Dendritic cell treated with granulocyte-macrophage colony-stimulating factor and Interleukin-4, amounts not matched to agents 40 ng/mL and 50 ng/mL, for 4 days (primary cell): ENCODE measurements around the gene BANP.
"Not testable (repeated sequence)": the region's sequence is repeated elsewhere in the genome, so short reads cannot be mapped to it uniquely, and the experiment has no call there.

ENCODE experiments used
- H3K27ac Mint-ChIP-seq: one replicate; pipeline ENCODE4 v1.8.0; 2022; ENCODE audit warnings: mild to moderate bottlenecking, mixed read lengths
- H3K27me3 Mint-ChIP-seq: one replicate; pipeline ENCODE4 v1.8.0; 2022; ENCODE audit warnings: mild to moderate bottlenecking, mixed read lengths
- H3K36me3 Mint-ChIP-seq: one replicate; pipeline ENCODE4 v1.8.0; 2022; ENCODE audit warnings: low read depth, mixed read lengths
- H3K4me1 Mint-ChIP-seq: one replicate; pipeline ENCODE4 v1.8.0; 2022; ENCODE audit warnings: low read depth, mixed read lengths
- H3K4me3 Mint-ChIP-seq: one replicate; pipeline ENCODE4 v1.8.0; 2022; ENCODE audit warnings: mild to moderate bottlenecking, moderate library complexity, mixed read lengths
- H3K9me3 Mint-ChIP-seq: one replicate; pipeline ENCODE4 v1.8.0; 2022; ENCODE audit warnings: mixed read lengths
- intact Hi-C: fragments of 100-400 bp; cut with micrococcal nuclease; formaldehyde crosslinking; loops from one replicate; pipeline ENCODE4 v1.15.0; 2022

Gene BANP

GRCh38 chr16:87934752-87935425 lies 16.3 kb upstream of the BANP start:
- intact Hi-C loops, H3K27ac Mint-ChIP-seq, H3K4me3 Mint-ChIP-seq: not testable (repeated sequence)

GRCh38 chr16:87936016-87936374 lies 15.2 kb upstream of the BANP start:
- Mint-ChIP-seq H3K27me3 (peaks cover 27% of the 10 kb centered on the region), H3K4me1 (peaks cover 15% of the 10 kb centered on the region)
- H3K36me3 Mint-ChIP-seq, H3K4me3 Mint-ChIP-seq, intact Hi-C loops, H3K27ac Mint-ChIP-seq, H3K9me3 Mint-ChIP-seq: not testable (repeated sequence)

More at GRCh38 chr16:87934752-87935425, 16.3 kb upstream of the BANP start:
- not testable (repeated sequence) for H3K4me1 Mint-ChIP-seq, H3K9me3 Mint-ChIP-seq, H3K36me3 Mint-ChIP-seq
- peaks cover 32% of the 10 kb centered on the region for H3K27me3 Mint-ChIP-seq

- Mint-ChIP-seq H3K27ac (no peak within 1 kb of the TSS), H3K4me1 (peaks cover 15% of the 10 kb centered on the region), H3K4me3 (no peak within 1 kb of the TSS), H3K36me3 (no peaks in the 10 kb centered on the region), H3K9me3 (no peaks in the 10 kb centered on the region), H3K27me3 (peaks cover 27% of the 10 kb centered on the region)
- intact Hi-C loops: no loop called here
Measured at GRCh38 chr16:87936375-87937230, 14.6 kb upstream of the BANP start, which contains the start of gene CA5A. TSS of gene CA5A (minus strand) at chr16:87936529. CDS start at chr16:87936450, 79 bp downstream.

- H3K4me3 Mint-ChIP-seq, H3K27ac Mint-ChIP-seq, H3K36me3 Mint-ChIP-seq, H3K9me3 Mint-ChIP-seq, intact Hi-C loops: not testable (repeated sequence)
- Mint-ChIP-seq H3K4me1 (peaks cover 15% of the 10 kb centered on the region), H3K27me3 (peaks cover 23% of the 10 kb centered on the region)
Measured at GRCh38 chr16:87937231-87937542, 14.0 kb upstream of the BANP start.

GRCh38 chr16:87938412-87938949 lies 12.8 kb upstream of the BANP start:
- Mint-ChIP-seq H3K4me3 (no peak overlapping the region), H3K27ac (no peak overlapping the region), H3K36me3 (no peaks in the 10 kb centered on the region), H3K27me3 (peaks cover 21% of the 10 kb centered on the region), H3K4me1 (peaks cover 15% of the 10 kb centered on the region), H3K9me3 (no peaks in the 10 kb centered on the region)
- intact Hi-C loops: no loop called here

GRCh38 chr16:87939562-87940423 lies 11.4 kb upstream of the BANP start:
- Mint-ChIP-seq H3K9me3 (no peaks in the 10 kb centered on the region), H3K4me3 (no peak overlapping the region), H3K4me1 (peaks cover 16% of the 10 kb centered on the region), H3K27me3 (peaks cover 20% of the 10 kb centered on the region), H3K36me3 (no peaks in the 10 kb centered on the region), H3K27ac (no peak overlapping the region)
- intact Hi-C loops: no loop called here

- peaks cover 16% of the 10 kb centered on the region for H3K27me3 Mint-ChIP-seq
Measured at GRCh38 chr16:87942680-87943079, 8.6 kb upstream of the BANP start.

GRCh38 chr16:87945351-87946042 lies 5.7 kb upstream of the BANP start:
- Mint-ChIP-seq H3K27me3 (peaks cover 5% of the 10 kb centered on the region), H3K4me3 (peak overlapping the region; percentile 10), H3K4me1 (peaks cover 46% of the 10 kb centered on the region), H3K36me3 (no peaks in the 10 kb centered on the region), H3K27ac (no peak overlapping the region), H3K9me3 (no peaks in the 10 kb centered on the region)
- intact Hi-C loops: no loop called here

More at GRCh38 chr16:87942680-87943079, 8.6 kb upstream of the BANP start:
- intact Hi-C loops: no loop called here
- H3K36me3 Mint-ChIP-seq: no peaks in the 10 kb centered on the region
- H3K9me3 Mint-ChIP-seq: no peaks in the 10 kb centered on the region
- H3K4me1 Mint-ChIP-seq: peaks cover 36% of the 10 kb centered on the region
- H3K4me3 Mint-ChIP-seq: no peak overlapping the region
- H3K27ac Mint-ChIP-seq: no peak overlapping the region

GRCh38 chr16:87946596-87947347 lies 4.5 kb upstream of the BANP start:
- Mint-ChIP-seq H3K4me3 (no peak overlapping the region), H3K9me3 (no peaks in the 10 kb centered on the region), H3K4me1 (peaks cover 46% of the 10 kb centered on the region), H3K36me3 (peaks cover 1% of the 10 kb centered on the region), H3K27me3 (peaks cover 5% of the 10 kb centered on the region), H3K27ac (no peak overlapping the region)
- intact Hi-C loops: no loop called here

GRCh38 chr16:87947356-87948118 lies 3.7 kb upstream of the BANP start:
- intact Hi-C loops: no loop called here
- H3K4me3 Mint-ChIP-seq: peak overlapping the region; percentile 41
- H3K27me3 Mint-ChIP-seq: peaks cover 5% of the 10 kb centered on the region
- peak overlapping the region; percentile 89 for H3K27ac Mint-ChIP-seq
- peaks cover 53% of the 10 kb centered on the region for H3K4me1 Mint-ChIP-seq
- peaks cover 9% of the 10 kb centered on the region for H3K36me3 Mint-ChIP-seq
- no peaks in the 10 kb centered on the region for H3K9me3 Mint-ChIP-seq

GRCh38 chr16:87948119-87948545 lies 3.1 kb upstream of the BANP start:
- peak overlapping the region; percentile 41 for H3K4me3 Mint-ChIP-seq
- peaks cover 13% of the 10 kb centered on the region for H3K36me3 Mint-ChIP-seq
- intact Hi-C loops: no loop called here
- peak overlapping the region; percentile 89 for H3K27ac Mint-ChIP-seq
- peaks cover 5% of the 10 kb centered on the region for H3K27me3 Mint-ChIP-seq
- peaks cover 55% of the 10 kb centered on the region for H3K4me1 Mint-ChIP-seq
- no peaks in the 10 kb centered on the region for H3K9me3 Mint-ChIP-seq

GRCh38 chr16:87948735-87949070 lies 2.5 kb upstream of the BANP start:
- Mint-ChIP-seq H3K4me3 (no peak overlapping the region), H3K9me3 (no peaks in the 10 kb centered on the region), H3K36me3 (peaks cover 17% of the 10 kb centered on the region), H3K27me3 (peaks cover 5% of the 10 kb centered on the region), H3K4me1 (peaks cover 61% of the 10 kb centered on the region), H3K27ac (peak overlapping the region; percentile 89)
- intact Hi-C loops: no loop called here
